ENCODE data around the gene ZCWPW2.

The ZCWPW2 gene

GRCh38 chr3:28386049-28386448, 37.5 kb downstream of the ZCWPW2 start:
- no peak for DNase-seq

GRCh38 chr3:28388978-28389377, 40.5 kb downstream of the ZCWPW2 start:
- DNase-seq = no peak

- peak; percentile 46 for DNase-seq
Measured at GRCh38 chr3:28399206-28399605, 50.7 kb downstream of the ZCWPW2 start.

- DNase-seq = no peak
Measured at GRCh38 chr3:28406241-28406640, 57.7 kb downstream of the ZCWPW2 start.

GRCh38 chr3:28449398-28449797, 100.9 kb downstream of the ZCWPW2 start:
- DNase-seq = no peak

GRCh38 chr3:28462866-28463265, 114.3 kb downstream of the ZCWPW2 start:
- no peak for DNase-seq

- DNase-seq = no peak
Measured at GRCh38 chr3:28467414-28467813, 118.9 kb downstream of the ZCWPW2 start.

- peak; percentile 11 for DNase-seq
Measured at GRCh38 chr3:28476194-28476593, 127.7 kb downstream of the ZCWPW2 start.

- DNase-seq = no peak
Measured at GRCh38 chr3:28476764-28477163, 128.2 kb downstream of the ZCWPW2 start.

GRCh38 chr3:28485164-28485563, 136.6 kb downstream of the ZCWPW2 start:
- no peak for DNase-seq

- DNase-seq = no peak
Measured at GRCh38 chr3:28495301-28495700, 146.8 kb downstream of the ZCWPW2 start.

GRCh38 chr3:28502397-28502937, 153.9 kb downstream of the ZCWPW2 start:
- no peak for DNase-seq

- no peak for DNase-seq
Measured at GRCh38 chr3:28504976-28505375, 156.5 kb downstream of the ZCWPW2 start.

- DNase-seq = no peak
Measured at GRCh38 chr3:28521663-28522062, 173.1 kb downstream of the ZCWPW2 start.

GRCh38 chr3:28542351-28542750, 193.8 kb downstream of the ZCWPW2 start:
- no peak for DNase-seq

- DNase-seq = no peak
Measured at GRCh38 chr3:28544236-28544635, 195.7 kb downstream of the ZCWPW2 start.

GRCh38 chr3:28544831-28545230, 196.3 kb downstream of the ZCWPW2 start:
- no peak for DNase-seq

- no peak for DNase-seq
Measured at GRCh38 chr3:28547677-28548076, 199.2 kb downstream of the ZCWPW2 start.

- no peak for DNase-seq
Measured at GRCh38 chr3:28553175-28553574, 204.7 kb downstream of the ZCWPW2 start.

- no peak for DNase-seq
Measured at GRCh38 chr3:28556195-28556594, 207.7 kb downstream of the ZCWPW2 start.

- no peak for DNase-seq
Measured at GRCh38 chr3:28564211-28564610, 215.7 kb downstream of the ZCWPW2 start.

- no peak for DNase-seq
Measured at GRCh38 chr3:28569357-28569756, 220.8 kb downstream of the ZCWPW2 start.

GRCh38 chr3:28574036-28574435, 225.5 kb downstream of the ZCWPW2 start:
- no peak for DNase-seq

- DNase-seq = no peak
Measured at GRCh38 chr3:28575100-28575745, 226.7 kb downstream of the ZCWPW2 start.

Data from NCI-H2171 (cell line).